Measurements from ENCODE around the gene SFXN1. TPM values are rescaled to one million over a fixed set of nuclear protein-coding genes. Genes with fewer than 3 reads are reported as not detected.

Gene SFXN1
- total RNA-seq, 1 donor from 2014 or later: 181 TPM

- H3K27me3 ChIP-seq: no peaks in the 10 kb centered on the region
- no peak for DNase-seq (ENCODE audit: low spot score)
- H3K9ac ChIP-seq: no peak overlapping the region
- Mint-ChIP-seq H3K4me1 (peaks cover 6% of the 10 kb centered on the region), H3K9me3 (no peaks in the 10 kb centered on the region), H3K36me3 (no peaks in the 10 kb centered on the region), H3K27ac (no peak overlapping the region), H3K4me3 (no peak overlapping the region), H3K27me3 (ENCODE audit: insufficient read depth, low read depth) (peaks cover 5% of the 10 kb centered on the region)
- H3K9me3 ChIP-seq (ENCODE audit: low read depth): no peaks in the 10 kb centered on the region
- no peak for TF ChIP-seq EZH2 (IDR thresholded peaks at IDR 0.05)
- TF ChIP-seq CTCF (IDR thresholded peaks at IDR 0.05): peak; percentile 63
- no peak overlapping the region for H3K4me2 ChIP-seq
- no peaks in the 10 kb centered on the region for H3K79me2 ChIP-seq (ENCODE audit: low read depth)
- H3K4me3 ChIP-seq: no peak overlapping the region
- no peaks in the 10 kb centered on the region for H3F3A ChIP-seq (ENCODE audit: low read depth)
- H3K27ac ChIP-seq: no peak overlapping the region
- H4K20me1 ChIP-seq (ENCODE audit: low read depth): no peaks in the 10 kb centered on the region
- H2AFZ ChIP-seq (replicated peaks): no peak overlapping the region
- H3K36me3 ChIP-seq: no peaks in the 10 kb centered on the region
- no peaks in the 10 kb centered on the region for H3K4me1 ChIP-seq
These were observed 18.2 kb upstream of the SFXN1 start for GRCh38 chr5:175460126-175460525.

GRCh38 chr5:175460552-175460951 is 17.8 kb upstream of the SFXN1 start:
- Mint-ChIP-seq H3K9me3 (no peaks in the 10 kb centered on the region), H3K4me1 (peaks cover 6% of the 10 kb centered on the region), H3K27me3 (ENCODE audit: insufficient read depth, low read depth) (peaks cover 5% of the 10 kb centered on the region), H3K27ac (no peak overlapping the region), H3K36me3 (no peaks in the 10 kb centered on the region), H3K4me3 (no peak overlapping the region)
- H3K4me1 ChIP-seq: no peaks in the 10 kb centered on the region
- H3K4me2 ChIP-seq: no peak overlapping the region
- H3K27ac ChIP-seq: no peak overlapping the region
- H3K9ac ChIP-seq: no peak overlapping the region
- no peaks in the 10 kb centered on the region for H4K20me1 ChIP-seq (ENCODE audit: low read depth)
- no peaks in the 10 kb centered on the region for H3K9me3 ChIP-seq (ENCODE audit: low read depth)
- H3K79me2 ChIP-seq (ENCODE audit: low read depth): no peaks in the 10 kb centered on the region
- H2AFZ ChIP-seq (replicated peaks): no peak overlapping the region
- no peak overlapping the region for H3K4me3 ChIP-seq
- H3K36me3 ChIP-seq: no peaks in the 10 kb centered on the region
- H3K27me3 ChIP-seq: no peaks in the 10 kb centered on the region
- DNase-seq (ENCODE audit: low spot score): no peak
- TF ChIP-seq EZH2 (IDR thresholded peaks at IDR 0.05) (no peak), EZH2phosphoT487 (IDR thresholded peaks at IDR 0.05) (no peak), CTCF (IDR thresholded peaks at IDR 0.05) (no peak)
- no peaks in the 10 kb centered on the region for H3F3A ChIP-seq (ENCODE audit: low read depth)

- TF ChIP-seq CTCF (IDR thresholded peaks at IDR 0.05): no peak
- no peak for TF ChIP-seq EZH2phosphoT487 (IDR thresholded peaks at IDR 0.05)
- no peak for TF ChIP-seq EZH2 (IDR thresholded peaks at IDR 0.05)
- Histone ChIP-seq H3K9ac (no peak overlapping the region), H3K79me2 (ENCODE audit: low read depth) (no peaks in the 10 kb centered on the region), H3F3A (ENCODE audit: low read depth) (no peaks in the 10 kb centered on the region), H3K36me3 (no peaks in the 10 kb centered on the region), H3K27me3 (no peaks in the 10 kb centered on the region), H3K4me2 (no peak overlapping the region), H3K9me3 (ENCODE audit: low read depth) (no peaks in the 10 kb centered on the region), H3K4me3 (no peak overlapping the region), H2AFZ (replicated peaks) (no peak overlapping the region), H3K4me1 (no peaks in the 10 kb centered on the region), H3K27ac (no peak overlapping the region), H4K20me1 (ENCODE audit: low read depth) (no peaks in the 10 kb centered on the region)
- H3K4me3 Mint-ChIP-seq: no peak overlapping the region
- H3K4me1 Mint-ChIP-seq: peaks cover 6% of the 10 kb centered on the region
- H3K36me3 Mint-ChIP-seq: no peaks in the 10 kb centered on the region
- DNase-seq (ENCODE audit: low spot score): no peak
- H3K27ac Mint-ChIP-seq: no peak overlapping the region
- H3K9me3 Mint-ChIP-seq: no peaks in the 10 kb centered on the region
- H3K27me3 Mint-ChIP-seq (ENCODE audit: insufficient read depth, low read depth): peaks cover 5% of the 10 kb centered on the region
These were observed 17.0 kb upstream of the SFXN1 start for GRCh38 chr5:175461370-175461769.

- H2AFZ ChIP-seq (replicated peaks): no peak overlapping the region
- DNase-seq (ENCODE audit: low spot score): no peak
- peaks cover 11% of the 10 kb centered on the region for H3K4me1 Mint-ChIP-seq
- no peaks in the 10 kb centered on the region for H3K9me3 Mint-ChIP-seq
- no peaks in the 10 kb centered on the region for H3K79me2 ChIP-seq (ENCODE audit: low read depth)
- no peaks in the 10 kb centered on the region for H3K27me3 ChIP-seq
- no peak overlapping the region for H3K27ac ChIP-seq
- peaks cover 6% of the 10 kb centered on the region for H3K27me3 Mint-ChIP-seq (ENCODE audit: insufficient read depth, low read depth)
- H3K27ac Mint-ChIP-seq: no peak overlapping the region
- no peaks in the 10 kb centered on the region for H4K20me1 ChIP-seq (ENCODE audit: low read depth)
- no peak overlapping the region for H3K4me3 ChIP-seq
- H3K4me2 ChIP-seq: no peak overlapping the region
- no peak for TF ChIP-seq EZH2 (IDR thresholded peaks at IDR 0.05)
- no peak for TF ChIP-seq EZH2phosphoT487 (IDR thresholded peaks at IDR 0.05)
- no peak for TF ChIP-seq CTCF (IDR thresholded peaks at IDR 0.05)
- no peaks in the 10 kb centered on the region for H3K36me3 ChIP-seq
- H3K36me3 Mint-ChIP-seq: no peaks in the 10 kb centered on the region
- H3F3A ChIP-seq (ENCODE audit: low read depth): no peaks in the 10 kb centered on the region
- H3K4me1 ChIP-seq: no peaks in the 10 kb centered on the region
- no peak overlapping the region for H3K9ac ChIP-seq
- H3K4me3 Mint-ChIP-seq: no peak overlapping the region
- no peaks in the 10 kb centered on the region for H3K9me3 ChIP-seq (ENCODE audit: low read depth)
These were observed 14.7 kb upstream of the SFXN1 start for GRCh38 chr5:175463641-175464040.

Measured in neural progenitor cell (in vitro differentiated cells).